Common myeloid progenitor, CD34-positive (primary cell): Measurements from ENCODE around the gene TRPT1.

Source experiments
- CTCF ChIA-PET: fragments of 350-600 bp; sonication (Branson Sonifier 250); formaldehyde crosslinking; loops from one replicate; lab custom pipeline; 2021; ENCODE audit warnings: antibody characterized with exemption; lab: Charles Lee
- POLR2A ChIA-PET: fragments of 350-600 bp; sonication (Branson Sonifier 250); formaldehyde crosslinking; loops from one replicate; lab custom pipeline; 2021; ENCODE audit warnings: antibody characterized with exemption; lab: Charles Lee
- DNase-seq, 3 donors: peaks; one replicate each; pipeline versions ENCODE4 v3.0.0 to v3.0.0-alpha.2; 2013
- H3K27ac ChIP-seq, 2 experiments: 1 replicate in 1 of 2; 2 replicates in 1 of 2; pipeline ENCODE4 v1.7.0; 2013; ENCODE audit warnings: inconsistent platforms in 2 of 2, low read length in 2 of 2, mild to moderate bottlenecking in 2 of 2, low read depth in 1 of 2, moderate library complexity in 1 of 2; ENCODE audit not compliant: severe bottlenecking in 2 of 2, insufficient read depth in 1 of 2, poor library complexity in 1 of 2
- H3K27me3 ChIP-seq, 5 experiments: replicated peaks in 2 of 5; 1 replicate in 3 of 5; 2 replicates in 2 of 5; pipeline versions ENCODE4 v1.6.1 to v1.7.0; 2013; ENCODE audit warnings: low read length in 4 of 5, mild to moderate bottlenecking in 2 of 5, moderate library complexity in 2 of 5, inconsistent platforms in 1 of 5; ENCODE audit not compliant: insufficient read depth in 5 of 5, control insufficient read depth in 4 of 5
- H3K36me3 ChIP-seq, 4 experiments: 1 replicate in 2 of 4; 2 replicates in 2 of 4; pipeline versions ENCODE4 v1.6.1 to v1.7.0; 2013; ENCODE audit warnings: low read length in 3 of 4, control low read depth in 1 of 4, mild to moderate bottlenecking in 1 of 4; ENCODE audit not compliant: control insufficient read depth in 4 of 4, insufficient read depth in 4 of 4
- H3K4me1 ChIP-seq, 4 experiments: 1 replicate in 3 of 4; 2 replicates in 1 of 4; pipeline versions ENCODE4 v1.6.1 to v1.7.1; 2013; ENCODE audit warnings: low read length in 3 of 4, mild to moderate bottlenecking in 3 of 4, control low read depth in 1 of 4, inconsistent platforms in 1 of 4, moderate library complexity in 1 of 4; ENCODE audit not compliant: control insufficient read depth in 4 of 4, insufficient read depth in 4 of 4; ENCODE audit errors: control extremely low read depth in 1 of 4
- H3K4me3 ChIP-seq, 7 experiments: 1 replicate in 4 of 7; 2 replicates in 3 of 7; pipeline versions ENCODE4 v1.5.1 to v1.7.0; 2013; ENCODE audit warnings: mild to moderate bottlenecking in 7 of 7, low read length in 6 of 7, moderate library complexity in 6 of 7, inconsistent platforms in 2 of 7, low read depth in 2 of 7, control low read depth in 1 of 7; ENCODE audit not compliant: insufficient read depth in 4 of 7, control insufficient read depth in 1 of 7; ENCODE audit errors: extremely low read depth in 1 of 7
- H3K9me3 ChIP-seq, 5 experiments: 1 replicate in 4 of 5; 2 replicates in 1 of 5; pipeline versions ENCODE4 v1.6.1 to v1.7.1; 2013; ENCODE audit warnings: low read length in 4 of 5, mild to moderate bottlenecking in 2 of 5, inconsistent platforms in 1 of 5, low read depth in 1 of 5, moderate library complexity in 1 of 5; ENCODE audit not compliant: control insufficient read depth in 4 of 5, insufficient read depth in 2 of 5; ENCODE audit errors: control extremely low read depth in 1 of 5
- WGBS: methylation state at CpG from one replicate; pipeline ENCODE4 v1.1.5; 2013; ENCODE audit not compliant: insufficient coverage; 5-methylcytosine and 5-hydroxymethylcytosine counted together

Gene TRPT1

DNA sequence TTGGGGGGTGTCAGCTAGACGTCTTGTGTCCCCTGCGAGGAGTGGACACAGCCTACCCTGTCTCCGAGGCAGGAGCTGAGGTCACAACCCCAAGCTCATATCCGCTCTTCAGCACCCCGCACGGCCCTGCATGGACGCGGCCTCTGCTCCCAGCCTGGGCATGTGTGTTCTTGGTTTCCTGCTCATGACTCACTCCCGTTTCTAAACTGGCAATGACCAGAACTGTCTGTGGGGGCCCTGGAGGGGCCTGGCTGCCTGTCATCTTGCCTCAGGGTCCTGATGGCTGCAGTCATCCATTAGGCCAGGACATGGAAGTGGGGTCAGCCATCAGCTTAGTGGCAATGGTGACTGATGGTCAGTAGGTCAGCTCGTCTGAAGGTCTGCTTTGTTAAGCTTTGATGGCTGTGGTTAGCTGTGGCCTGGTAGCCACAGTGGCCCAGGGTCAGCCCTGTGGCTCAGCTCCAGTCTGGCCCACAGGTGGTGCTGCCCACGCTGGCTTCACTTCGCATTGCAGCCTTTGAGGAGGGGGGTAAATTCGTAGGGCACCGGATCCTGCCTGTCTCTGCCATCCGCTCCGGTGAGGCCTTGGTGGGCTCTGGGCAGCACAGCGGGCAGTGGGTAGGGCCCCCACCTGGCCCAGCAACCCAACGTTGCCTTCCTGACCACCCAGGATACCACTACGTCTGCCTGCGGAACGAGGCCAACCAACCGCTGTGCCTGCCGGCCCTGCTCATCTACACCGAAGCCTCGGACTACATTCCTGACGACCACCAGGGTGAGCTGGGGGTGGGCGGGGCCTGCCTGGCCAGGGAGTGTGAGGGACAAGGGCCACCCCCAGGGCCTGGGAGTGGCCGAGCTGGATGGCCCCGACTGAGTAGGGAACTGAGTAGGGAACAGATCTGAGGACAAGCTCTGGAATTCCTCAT is 37.3 kb upstream of the TRPT1 start:
- peaks cover 3 to 72% (median 41%) of the 10 kb centered on the region in 4 experiments for H3K36me3 ChIP-seq
- H3K9me3 ChIP-seq = no peaks in the 10 kb centered on the region
- H3K4me1 ChIP-seq = peaks cover 0 to 14% (median 13%) of the 10 kb centered on the region in 4 experiments
- H3K4me3 ChIP-seq = no peak overlapping the region
- H3K27me3 ChIP-seq = no peaks in the 10 kb centered on the region
- ChIA-PET CTCF (interaction anchor here (1.3 to 11.4 kb wide), 7 partner anchors 8 to 58 kb away, joined by 3 to 106 read pairs (median 8); partner anchors contain the start of genes CATSPERZ, FERMT3, PLCB3 and PPP1R14B), POLR2A (no interaction called here)
- 94% methylated on average over 21 of the region's 29 CpGs for WGBS
- no peak overlapping the region for H3K27ac ChIP-seq
- no peak for DNase-seq

DNA sequence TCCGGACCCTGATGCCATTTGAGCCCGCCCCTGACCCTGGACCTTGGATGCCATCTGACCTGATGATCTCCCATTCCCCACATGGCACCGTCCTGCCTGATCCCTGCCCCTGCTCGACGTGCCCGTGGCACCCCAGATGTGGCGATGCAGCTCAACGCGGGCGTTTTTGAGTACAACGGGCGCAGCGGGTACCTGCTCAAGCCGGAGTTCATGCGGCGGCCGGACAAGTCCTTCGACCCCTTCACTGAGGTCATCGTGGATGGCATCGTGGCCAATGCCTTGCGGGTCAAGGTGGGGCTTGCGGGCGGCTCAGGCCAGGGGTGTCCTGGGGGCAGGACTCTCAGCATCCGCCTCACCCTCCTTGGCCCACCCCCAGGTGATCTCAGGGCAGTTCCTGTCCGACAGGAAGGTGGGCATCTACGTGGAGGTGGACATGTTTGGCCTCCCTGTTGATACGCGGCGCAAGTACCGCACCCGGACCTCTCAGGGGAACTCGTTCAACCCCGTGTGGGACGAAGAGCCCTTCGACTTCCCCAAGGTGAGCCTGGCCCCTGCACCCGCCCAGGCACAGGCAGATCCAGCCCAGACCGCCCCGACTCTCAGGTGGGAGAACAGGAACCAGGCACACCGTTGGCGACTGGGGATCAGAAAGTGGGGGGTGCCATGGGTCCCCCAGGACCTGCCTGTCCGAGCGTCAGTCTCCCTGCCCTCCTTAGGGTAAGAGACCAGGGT is 36.5 kb upstream of the TRPT1 start:
- ChIA-PET CTCF (interaction anchor here (1.3 to 11.4 kb wide), 6 partner anchors 8 to 57 kb away, joined by 3 to 106 read pairs (median 13); partner anchors contain the start of genes FERMT3, PLCB3 and PPP1R14B), POLR2A (no interaction called here)
- Histone ChIP-seq H3K27me3 (no peaks in the 10 kb centered on the region), H3K4me3 (no peak overlapping the region), H3K9me3 (no peaks in the 10 kb centered on the region), H3K27ac (no peak overlapping the region), H3K4me1 (peaks cover 0 to 6% (median 4%) of the 10 kb centered on the region in 4 experiments), H3K36me3 (peaks cover 3 to 77% (median 42%) of the 10 kb centered on the region in 4 experiments)
- no peak for DNase-seq
- 96% methylated on average over 36 of the region's 42 CpGs for WGBS

DNA sequence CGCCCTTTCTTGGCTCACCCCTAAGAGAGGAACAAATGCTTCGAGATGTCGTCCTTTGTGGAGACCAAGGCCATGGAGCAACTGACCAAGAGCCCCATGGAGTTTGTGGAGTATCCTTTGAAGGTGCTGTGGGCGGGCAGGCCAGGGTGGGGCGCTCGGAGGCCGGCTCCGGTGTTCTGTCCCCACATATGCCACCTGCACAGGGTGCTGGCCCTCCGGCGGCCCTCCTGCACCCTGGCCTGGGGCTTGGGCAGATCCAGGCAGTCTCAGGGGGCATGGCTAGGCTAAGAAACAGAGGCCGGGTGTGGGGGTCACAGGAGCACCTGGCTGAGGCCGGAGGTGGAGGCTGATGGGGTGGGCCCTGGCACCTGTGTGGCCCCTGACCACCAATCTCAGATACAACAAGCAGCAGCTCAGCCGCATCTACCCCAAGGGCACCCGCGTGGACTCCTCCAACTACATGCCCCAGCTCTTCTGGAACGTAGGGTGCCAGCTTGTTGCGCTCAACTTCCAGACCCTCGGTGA is 35.6 kb upstream of the TRPT1 start:
- peaks cover 3 to 79% (median 46%) of the 10 kb centered on the region in 4 experiments for H3K36me3 ChIP-seq
- no peak overlapping the region for H3K4me3 ChIP-seq
- no peaks in the 10 kb centered on the region for H3K27me3 ChIP-seq
- POLR2A ChIA-PET = no interaction called here
- no peak overlapping the region for H3K27ac ChIP-seq
- H3K9me3 ChIP-seq = no peaks in the 10 kb centered on the region
- 95% methylated on average over 13 of the region's 18 CpGs for WGBS
- CTCF ChIA-PET = interaction anchor here (1.3 to 11.4 kb wide), 2 partner anchors 12 to 40 kb away, joined by 3 to 106 read pairs; partner anchors contain the start of genes PLCB3 and PPP1R14B
- DNase-seq = no peak
- H3K4me1 ChIP-seq = no peaks in the 10 kb centered on the region

DNA sequence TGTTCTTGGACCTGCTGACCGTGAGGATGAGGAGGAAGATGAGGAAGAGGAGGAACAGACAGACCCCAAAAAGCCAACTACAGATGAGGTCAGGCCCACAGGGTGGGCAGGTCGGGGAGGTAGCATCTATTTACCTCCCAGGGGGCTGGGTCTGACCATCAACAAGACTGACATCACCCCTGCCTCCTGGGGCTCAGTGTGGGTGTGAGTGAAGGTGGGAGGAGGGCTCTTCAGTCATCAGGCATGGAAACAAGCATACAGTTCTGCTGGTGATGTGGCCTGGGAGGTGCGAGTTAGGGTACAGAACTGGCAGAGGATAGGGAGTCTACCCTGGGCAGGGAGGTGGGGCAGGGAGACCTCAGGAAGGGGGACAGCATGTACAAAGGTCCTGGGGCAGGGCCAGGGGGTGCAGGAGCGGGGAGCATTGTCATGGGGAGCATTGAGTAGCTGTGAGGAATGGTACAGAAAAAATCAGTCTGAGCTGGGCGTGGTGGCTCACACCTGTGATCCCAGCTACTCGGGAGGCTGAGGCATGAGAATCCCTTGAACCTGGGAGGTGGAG is 34.2 kb upstream of the TRPT1 start:
- Histone ChIP-seq H3K27ac (no peak overlapping the region), H3K36me3 (peaks cover 3 to 81% (median 49%) of the 10 kb centered on the region in 4 experiments), H3K4me3 (no peak overlapping the region), H3K27me3 (no peaks in the 10 kb centered on the region), H3K9me3 (no peaks in the 10 kb centered on the region), H3K4me1 (no peaks in the 10 kb centered on the region)
- ChIA-PET CTCF (interaction anchor here (2.9 kb wide), 1 partner anchor 10 kb away, joined by 11 read pairs; no protein-coding TSS in a partner anchor), POLR2A (interaction anchor here (0.6 kb wide), 1 partner anchor 8 kb away, joined by 4 read pairs; no protein-coding TSS in a partner anchor)
- no peak for DNase-seq
- WGBS = 96% methylated on average over 5 of the region's 6 CpGs

DNA sequence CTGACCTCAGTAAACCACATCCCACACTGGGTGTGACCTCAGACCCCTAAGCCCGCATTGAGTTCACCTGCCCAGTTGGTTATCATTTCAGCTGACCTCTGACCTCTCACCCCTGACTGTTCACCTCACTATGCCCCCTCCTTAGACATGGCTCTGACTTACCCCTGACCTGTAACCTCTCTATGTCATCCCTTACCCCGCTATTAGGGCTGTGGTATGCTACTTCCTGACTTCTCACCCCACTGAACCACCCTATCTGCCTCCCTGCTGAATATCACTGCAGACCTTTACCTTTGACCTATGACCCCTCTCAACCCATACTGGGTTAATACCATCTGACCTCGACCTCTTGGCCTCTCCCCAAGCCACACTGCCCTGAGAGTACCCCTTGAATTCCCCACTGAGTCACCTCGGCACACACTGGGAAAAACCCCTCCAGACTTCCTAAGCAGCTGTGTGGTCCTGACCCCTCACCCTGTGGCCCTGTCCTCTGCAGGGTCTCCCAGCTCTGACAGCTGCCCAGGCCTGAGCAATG is 33.6 kb upstream of the TRPT1 start:
- DNase-seq = no peak
- H3K4me1 ChIP-seq = no peaks in the 10 kb centered on the region
- H3K27ac ChIP-seq = no peak overlapping the region
- ChIA-PET POLR2A (no interaction called here), CTCF (interaction anchor here (1.0 to 2.9 kb wide), 4 partner anchors 9 to 16 kb away, joined by 3 to 13 read pairs (median 7); no protein-coding TSS in a partner anchor)
- H3K27me3 ChIP-seq = no peaks in the 10 kb centered on the region
- H3K36me3 ChIP-seq = peaks cover 3 to 84% (median 51%) of the 10 kb centered on the region in 4 experiments
- no peak overlapping the region for H3K4me3 ChIP-seq
- WGBS = 91% methylated on average over 4 of the region's 4 CpGs
- no peaks in the 10 kb centered on the region for H3K9me3 ChIP-seq

DNA sequence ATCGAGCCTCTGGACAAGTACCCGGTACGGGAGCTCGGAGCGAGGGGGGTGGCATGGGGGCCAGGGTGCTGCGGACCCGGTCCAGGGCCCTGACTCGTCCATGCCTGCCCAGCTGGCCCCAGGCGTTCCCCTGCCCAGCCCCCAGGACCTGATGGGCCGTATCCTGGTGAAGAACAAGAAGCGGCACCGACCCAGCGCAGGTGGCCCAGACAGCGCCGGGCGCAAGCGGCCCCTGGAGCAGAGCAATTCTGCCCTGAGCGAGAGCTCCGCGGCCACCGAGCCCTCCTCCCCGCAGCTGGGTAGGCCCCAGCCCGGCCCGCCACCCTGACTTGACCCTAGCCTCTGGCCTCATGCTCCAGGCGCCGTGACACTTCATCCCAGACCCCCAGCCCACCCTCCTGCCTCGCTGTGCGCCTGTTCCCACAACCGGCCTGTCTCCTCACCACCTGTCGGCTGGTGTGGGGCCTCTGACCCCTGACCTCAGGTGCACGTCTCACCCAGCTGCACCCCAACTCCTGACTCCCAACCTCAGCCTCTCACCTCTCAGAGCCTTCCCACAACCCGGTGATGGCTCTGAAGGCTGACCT is 33.1 kb upstream of the TRPT1 start:
- ChIA-PET POLR2A (no interaction called here), CTCF (interaction anchor here (1.0 to 2.9 kb wide), 6 partner anchors 9 to 53 kb away, joined by 3 to 13 read pairs (median 6); partner anchors contain the start of genes ESRRA and FERMT3)
- Histone ChIP-seq H3K27ac (no peak overlapping the region), H3K4me1 (no peaks in the 10 kb centered on the region), H3K4me3 (no peak overlapping the region), H3K36me3 (peaks cover 3 to 84% (median 50%) of the 10 kb centered on the region in 4 experiments), H3K9me3 (no peaks in the 10 kb centered on the region), H3K27me3 (no peaks in the 10 kb centered on the region)
- DNase-seq = no peak
- 97% methylated on average over 32 of the region's 32 CpGs for WGBS
